ENCODE data around the gene DNAAF5.
"Not testable (repeated sequence)": the region's sequence is repeated elsewhere in the genome, so short reads cannot be mapped to it uniquely, and the experiment has no call there.

Gene DNAAF5

DNA sequence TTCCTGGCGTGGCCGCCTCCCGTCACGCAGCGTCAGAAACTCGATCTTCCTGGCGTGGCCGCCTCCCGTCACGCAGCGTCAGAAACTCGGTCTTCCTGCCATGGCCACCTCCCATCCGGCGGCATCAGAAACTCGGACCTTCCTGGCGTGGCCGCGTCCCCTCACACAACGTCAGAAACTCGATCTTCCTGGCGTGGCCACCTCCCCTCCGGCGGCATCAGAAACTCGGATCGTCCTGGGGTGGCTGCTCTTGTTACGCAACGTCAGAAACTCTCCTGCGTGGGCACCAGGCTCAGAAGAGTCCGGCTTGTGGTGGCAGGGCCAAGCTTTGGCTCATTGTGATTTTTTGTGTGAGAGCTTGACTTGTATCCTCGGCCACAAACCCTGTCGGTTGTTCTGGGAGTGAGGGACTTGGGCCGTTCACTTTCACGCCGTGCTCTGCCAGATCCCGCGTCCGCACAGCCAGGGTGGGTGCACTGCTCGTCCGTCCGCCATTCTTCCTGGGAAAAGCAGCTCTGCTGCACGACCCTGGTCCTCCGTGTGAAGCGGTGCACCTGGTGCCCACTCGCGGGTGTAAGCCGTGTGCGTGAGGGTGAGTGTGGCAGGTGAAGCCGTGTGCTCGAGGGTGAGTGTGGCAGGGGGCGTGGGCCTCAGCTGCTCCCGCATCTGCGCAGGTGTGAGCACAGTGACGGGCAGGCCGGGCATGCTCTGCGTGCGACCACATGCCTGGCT lies 56.4 kb downstream of the DNAAF5 start:
- DNase-seq (ENCODE audit: low read depth) = no peak

DNA sequence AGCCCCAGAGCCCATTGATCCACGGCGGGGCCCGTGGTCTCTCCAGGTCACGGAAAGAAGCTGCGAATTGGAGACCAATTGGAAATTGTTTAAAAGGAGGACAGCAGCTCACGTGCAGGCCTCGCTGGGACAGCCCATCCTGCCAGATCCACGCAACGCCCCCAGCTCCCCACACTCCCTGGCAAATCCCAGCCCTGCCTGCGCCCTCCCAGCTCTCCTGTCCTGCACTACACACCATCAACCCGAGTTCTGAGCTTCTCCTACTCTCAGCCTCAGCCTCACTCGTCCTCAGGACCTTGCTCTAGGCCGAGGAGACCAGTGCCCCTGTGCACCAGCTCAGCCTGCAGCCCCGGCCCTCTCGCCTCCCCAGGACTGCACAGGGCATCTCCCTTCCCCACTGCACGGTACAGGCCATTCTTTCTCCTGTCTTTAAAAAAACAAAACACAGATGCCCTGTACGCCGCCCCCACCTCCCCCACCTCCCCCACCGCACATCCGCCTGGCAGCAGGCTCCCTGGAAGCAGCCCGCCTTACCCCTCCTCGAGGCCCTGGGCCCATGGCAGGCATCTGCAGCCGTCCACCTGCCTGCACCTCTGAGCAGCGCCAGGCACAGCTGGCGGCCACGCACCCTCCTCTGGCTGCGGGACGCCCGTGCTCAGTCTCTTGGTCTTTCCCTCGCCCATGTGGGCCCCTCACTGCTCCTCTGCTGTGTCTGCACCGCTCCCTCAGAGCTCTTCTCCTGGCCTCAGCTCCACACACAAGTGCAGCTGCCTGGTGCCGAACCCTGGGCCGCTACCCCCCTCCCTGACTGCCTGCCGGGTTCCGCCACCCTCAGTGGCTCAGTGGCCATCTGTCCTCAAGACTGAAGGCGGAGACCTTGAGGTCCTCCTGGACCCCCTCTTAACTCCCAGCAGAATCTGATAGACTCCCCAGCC lies 57.3 kb downstream of the DNAAF5 start:
- DNase-seq (ENCODE audit: low read depth) = no peak

DNA sequence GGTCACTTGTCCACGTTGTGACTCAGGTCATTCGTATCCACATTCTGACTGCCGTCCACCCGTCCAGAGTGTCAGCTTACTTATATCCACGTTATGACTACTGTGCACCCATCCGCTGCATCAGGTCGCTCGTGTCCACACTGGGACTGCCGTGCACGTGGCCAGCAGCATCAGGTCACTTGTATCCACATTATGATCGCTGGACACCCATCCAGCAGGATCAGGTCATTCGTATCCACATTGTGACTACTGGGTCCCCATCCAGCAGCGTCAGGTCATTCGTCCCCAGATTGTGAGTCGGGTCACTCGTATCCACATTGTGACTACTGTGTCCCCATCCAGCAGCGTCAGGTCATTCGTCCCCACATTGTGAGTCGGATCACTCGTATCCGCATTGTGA lies 58.5 kb downstream of the DNAAF5 start:
- DNase-seq (ENCODE audit: low read depth) = no peak

DNA sequence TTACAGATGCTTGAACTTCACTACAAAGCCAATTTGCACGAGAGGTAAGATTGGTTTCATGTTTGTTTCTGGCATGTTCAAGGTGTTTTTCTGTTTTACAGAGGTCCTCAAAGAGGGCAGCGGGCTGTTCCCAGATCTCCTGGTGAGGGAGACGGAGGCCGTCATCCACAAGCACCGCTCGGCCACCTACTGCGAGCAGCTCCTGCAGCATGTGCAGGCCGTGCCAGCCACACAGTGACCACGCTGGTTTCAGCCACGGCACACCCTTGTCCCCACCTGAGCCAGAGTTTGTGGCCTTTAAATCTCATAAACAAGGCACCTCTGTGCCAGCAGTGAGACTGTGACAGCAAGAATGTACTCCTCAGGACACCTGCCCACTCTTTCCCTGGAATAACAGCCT lies 58.9 kb downstream of the DNAAF5 start:
- no peak for DNase-seq (ENCODE audit: low read depth)

DNA sequence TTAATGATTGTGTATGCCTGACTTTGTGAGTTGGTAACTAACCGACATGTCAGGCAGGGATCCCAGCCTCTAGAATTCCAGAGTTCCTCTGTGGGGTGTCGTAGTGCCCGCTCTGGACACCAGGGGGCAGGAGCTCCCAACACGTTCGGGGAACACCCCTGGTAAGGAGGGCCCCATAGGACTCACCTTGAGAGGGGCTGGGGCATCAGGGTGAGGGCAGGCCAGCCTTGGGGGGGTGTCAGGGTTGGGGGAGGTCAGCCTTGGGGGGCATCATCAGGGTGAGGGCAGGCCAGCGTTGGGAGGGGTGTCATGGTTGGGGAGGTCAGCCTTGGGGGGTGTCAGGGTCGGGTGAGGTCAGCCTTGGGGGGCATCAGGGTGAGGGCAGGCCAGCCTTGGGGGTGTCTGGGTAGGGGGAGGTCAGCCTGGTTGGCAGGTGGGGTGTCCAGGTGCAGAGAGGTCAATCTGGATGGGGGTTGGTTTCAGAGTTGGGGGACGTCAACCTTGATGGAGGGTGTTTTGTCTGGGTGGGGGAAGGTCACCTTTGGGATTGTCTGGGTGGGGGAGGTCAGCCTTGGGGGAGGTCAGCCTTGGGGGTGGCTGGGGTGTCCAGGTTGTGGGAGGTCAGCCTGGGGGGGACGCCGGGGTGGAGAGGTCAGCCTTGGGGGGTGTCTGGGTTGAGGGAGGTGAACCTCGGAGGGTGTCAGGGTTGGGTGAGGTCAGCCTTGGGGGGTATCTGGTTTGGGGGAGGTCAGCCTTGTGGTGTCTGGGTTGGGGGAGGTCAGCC lies 60.2 kb downstream of the DNAAF5 start:
- no peak for DNase-seq (ENCODE audit: low read depth)

DNA sequence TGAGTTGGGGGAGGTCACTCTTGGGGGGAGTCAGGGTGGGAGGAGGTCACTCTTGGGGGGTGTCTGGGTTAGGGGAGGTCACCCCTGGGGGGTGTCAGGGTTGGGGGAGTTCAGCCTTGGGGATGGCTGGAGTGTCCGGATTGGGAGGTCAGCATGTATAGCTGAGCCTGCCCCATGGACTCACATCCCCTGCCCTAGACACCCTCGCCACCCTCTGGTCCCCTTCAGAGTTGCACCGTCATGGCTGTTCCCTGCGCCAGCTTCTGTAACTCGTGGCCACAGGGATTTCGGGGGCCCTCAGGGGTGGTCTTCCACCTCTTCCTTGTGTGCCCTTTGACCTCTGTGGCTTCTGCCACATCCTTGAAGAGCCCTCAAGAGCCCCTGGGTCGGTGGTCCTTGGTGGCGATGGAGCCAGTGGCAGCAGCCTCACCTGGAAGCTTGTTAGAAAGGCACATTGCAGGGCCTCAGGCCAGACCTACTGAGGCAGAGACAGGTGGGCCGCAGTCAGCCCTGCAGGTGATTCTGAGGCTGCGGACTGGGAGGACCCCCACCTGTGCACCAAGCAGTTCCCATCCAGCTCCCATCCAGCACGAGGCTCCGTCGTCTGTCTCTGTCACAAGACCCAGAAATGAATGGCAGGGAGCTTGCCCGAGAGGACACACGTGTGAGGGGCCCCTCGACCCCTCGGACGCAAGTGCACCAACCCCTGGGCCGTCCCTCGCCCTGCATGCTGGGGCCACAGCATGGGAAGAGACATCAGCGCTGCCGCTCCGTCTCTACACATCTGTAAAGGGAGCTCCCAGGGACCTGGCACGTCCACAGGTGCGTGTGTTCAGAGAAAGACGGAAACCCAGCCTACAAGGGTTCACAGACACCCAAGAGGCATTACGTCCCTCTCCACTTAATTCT lies 61.1 kb downstream of the DNAAF5 start:
- no peak for DNase-seq (ENCODE audit: low read depth)

DNA sequence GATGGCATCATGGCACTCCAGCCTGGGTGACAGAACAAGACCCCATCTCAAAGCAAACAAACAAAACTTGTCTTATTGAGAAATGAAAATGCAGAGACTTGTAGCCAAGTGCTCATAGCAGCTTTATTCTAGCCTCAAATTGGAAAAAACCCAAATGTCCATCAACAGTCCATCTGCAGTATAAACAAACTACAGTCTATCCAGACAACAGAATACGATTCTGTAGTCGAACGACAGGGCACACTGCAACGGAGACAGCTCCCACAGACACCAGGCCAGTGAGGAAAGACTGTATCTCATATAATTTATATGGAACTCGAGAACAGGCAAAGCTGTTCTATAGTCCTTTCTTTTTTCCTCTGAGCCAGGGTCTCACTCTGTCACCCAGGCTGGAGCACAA lies 65.0 kb downstream of the DNAAF5 start:
- DNase-seq (ENCODE audit: low read depth) = no peak

DNA sequence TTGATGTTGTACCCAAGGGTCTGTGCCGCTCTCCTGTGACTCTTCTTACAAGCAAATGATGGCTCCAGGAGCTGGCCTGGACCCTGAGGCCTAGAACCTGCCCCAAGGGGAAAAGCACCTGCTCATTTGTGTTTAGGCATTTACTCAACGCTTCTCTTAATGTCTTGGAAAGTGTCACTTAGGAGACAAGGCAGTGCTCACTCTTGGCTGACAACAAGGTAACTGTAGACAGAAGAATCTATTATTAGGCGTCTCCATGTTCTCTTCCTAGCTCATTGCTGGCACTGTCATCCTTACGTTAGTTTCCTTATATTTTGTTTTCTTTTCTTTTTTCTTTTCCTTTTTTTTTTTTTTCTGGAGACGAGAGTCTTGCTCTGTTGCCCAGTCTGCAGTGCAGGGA lies 67.7 kb downstream of the DNAAF5 start:
- no peak for DNase-seq (ENCODE audit: low read depth)

DNA sequence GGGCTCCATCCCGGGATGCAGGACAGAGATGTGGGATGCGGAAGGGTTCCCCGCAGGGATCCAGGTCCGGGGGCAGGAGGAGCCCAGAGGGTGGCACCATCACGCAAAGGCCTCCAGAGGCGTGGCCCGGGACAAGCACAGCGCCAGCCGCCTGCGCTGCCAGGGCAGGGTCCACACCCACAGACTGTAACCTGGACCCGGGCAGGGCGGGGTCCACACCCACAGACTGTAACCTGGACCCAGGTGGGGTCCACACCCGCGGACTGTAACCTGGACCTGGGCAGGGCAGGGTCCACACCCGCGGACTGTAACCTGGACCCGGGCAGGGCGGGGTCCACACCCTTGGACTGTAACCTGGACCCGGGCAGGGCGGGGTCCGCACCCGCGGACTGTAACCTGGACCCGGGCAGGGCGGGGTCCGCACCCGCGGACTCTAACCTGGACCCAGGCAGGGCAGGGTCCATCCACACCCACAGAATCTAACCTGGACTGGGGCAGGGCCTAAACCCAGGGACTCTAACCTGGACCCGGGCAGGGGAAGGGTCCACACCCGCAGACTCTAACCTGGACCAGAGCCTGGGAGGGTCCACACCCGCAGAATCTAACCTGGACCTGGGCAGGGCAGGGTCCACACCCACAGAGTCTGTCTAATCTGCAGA lies 68.3 kb downstream of the DNAAF5 start:
- no peak for DNase-seq (ENCODE audit: low read depth)

DNA sequence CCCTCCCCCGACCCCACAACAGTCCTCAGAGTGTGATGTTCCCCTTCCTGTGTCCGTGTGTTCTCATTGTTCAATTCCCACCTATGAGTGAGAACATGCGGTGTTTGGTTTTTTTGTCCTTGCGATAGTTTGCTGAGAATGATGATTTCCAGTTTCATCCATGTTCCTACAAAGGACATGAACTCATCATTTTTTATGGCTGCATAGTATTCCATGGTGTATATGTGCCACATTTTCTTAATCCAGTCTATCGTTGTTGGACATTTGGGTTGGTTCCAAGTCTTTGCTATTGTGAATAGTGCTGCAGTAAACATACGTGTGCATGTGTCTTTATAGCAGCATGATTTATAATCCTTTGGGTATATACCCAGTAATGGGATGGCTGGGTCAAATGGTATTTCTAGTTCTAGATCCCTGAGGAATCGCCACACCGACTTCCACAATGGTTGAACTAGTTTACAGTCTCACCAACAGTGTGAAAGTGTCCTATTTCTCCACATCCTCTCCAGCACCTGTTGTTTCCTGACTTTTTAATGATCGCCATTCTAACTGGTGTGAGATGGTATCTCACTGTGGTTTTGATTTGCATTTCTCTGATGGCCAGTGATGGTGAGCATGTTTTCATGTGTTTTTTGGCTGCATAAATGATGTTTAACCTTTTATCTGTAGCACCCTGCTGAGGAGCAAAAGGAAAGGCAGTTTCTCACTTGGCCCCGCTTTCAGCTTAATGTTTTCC lies 70.1 kb downstream of the DNAAF5 start:
- not testable (repeated sequence) for DNase-seq (ENCODE audit: low read depth)

DNA sequence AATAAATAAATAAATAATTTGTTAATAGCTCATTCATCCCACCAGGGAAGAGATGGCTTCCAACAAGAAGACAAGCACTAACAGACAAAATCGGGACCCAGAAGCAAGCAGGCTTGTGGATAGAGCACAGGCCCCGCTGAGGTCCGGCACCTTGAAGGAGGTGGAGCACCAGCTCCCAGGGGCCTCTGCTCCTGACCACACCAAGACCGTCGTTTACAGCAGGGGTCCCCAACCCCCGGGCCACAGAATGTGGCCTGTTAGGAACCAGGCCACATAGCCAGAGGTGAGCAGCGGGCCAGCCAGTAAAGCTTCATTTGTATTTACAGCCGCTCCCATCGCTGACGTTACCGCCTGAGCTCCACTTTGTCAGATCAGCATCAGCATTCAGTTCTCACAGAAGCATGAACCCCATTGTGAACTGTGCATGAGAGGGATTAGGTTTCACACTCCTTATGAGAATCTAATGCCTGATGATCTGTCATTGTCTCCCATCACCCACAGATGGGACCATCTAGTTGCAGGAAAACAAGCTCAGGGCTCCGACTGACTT lies 72.5 kb downstream of the DNAAF5 start:
- no peak for DNase-seq (ENCODE audit: low read depth)

DNA sequence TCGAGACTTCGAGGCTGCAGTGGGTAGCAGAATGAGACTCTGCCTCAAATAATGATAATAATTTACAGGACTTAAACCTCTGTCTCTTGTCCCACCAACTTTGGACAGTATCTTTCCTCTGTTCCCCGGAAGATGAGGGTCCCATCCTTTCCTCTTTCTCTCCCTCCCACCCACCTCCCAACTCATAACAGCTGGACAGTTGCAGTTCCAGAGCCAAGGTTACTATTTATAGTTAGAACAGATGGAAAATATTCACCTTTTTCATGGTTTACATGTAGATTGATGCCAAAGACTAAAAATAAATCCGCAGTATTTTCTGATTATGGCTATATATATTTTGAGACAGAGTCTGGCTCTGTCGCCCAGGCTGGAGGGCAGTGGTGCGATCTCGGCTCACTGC lies 74.2 kb downstream of the DNAAF5 start:
- DNase-seq (ENCODE audit: low read depth) = no peak

DNA sequence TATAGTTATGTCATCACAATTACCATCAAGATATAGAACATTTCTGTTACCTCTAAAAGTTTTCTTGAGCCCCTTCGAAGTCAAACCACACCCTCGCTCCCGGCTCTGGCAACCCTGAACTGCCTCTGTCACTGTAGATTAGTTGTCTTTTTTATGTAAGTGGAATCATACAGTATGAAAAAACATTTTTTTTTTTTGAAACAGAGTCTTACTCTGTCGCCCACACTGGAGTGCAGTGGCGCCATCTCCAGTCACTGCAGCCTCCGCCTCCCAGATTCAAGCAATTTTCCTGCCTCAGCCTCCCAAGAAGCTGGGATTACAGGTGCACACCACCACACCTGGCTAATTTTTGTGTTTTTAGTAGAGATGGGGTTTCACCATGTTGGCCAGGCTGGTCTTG lies 74.9 kb downstream of the DNAAF5 start:
- DNase-seq (ENCODE audit: low read depth) = not testable (repeated sequence)

DNA sequence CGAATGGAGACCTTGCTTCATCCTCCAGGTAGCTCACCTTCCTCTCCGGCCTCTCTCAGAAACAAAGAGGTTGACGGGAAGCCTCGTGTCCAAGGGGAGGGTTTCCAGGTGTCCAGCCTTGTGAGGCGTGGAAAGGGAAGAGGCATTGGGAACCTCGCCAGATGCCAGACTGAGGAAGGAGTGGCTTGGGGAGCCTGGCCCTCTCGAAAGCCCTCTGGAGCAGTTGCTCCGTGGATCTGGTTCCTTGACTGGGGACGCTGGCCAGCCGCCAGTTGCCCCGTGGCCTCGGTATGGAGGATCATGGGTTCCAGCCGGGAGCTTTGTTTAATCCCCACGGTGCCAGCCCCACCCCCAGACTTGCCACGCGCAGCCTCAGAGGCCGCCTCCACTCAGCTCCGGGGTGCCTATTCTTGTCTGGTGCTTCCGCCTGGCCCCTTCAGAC lies 75.5 kb downstream of the DNAAF5 start:
- DNase-seq (ENCODE audit: low read depth) = no peak

DNA sequence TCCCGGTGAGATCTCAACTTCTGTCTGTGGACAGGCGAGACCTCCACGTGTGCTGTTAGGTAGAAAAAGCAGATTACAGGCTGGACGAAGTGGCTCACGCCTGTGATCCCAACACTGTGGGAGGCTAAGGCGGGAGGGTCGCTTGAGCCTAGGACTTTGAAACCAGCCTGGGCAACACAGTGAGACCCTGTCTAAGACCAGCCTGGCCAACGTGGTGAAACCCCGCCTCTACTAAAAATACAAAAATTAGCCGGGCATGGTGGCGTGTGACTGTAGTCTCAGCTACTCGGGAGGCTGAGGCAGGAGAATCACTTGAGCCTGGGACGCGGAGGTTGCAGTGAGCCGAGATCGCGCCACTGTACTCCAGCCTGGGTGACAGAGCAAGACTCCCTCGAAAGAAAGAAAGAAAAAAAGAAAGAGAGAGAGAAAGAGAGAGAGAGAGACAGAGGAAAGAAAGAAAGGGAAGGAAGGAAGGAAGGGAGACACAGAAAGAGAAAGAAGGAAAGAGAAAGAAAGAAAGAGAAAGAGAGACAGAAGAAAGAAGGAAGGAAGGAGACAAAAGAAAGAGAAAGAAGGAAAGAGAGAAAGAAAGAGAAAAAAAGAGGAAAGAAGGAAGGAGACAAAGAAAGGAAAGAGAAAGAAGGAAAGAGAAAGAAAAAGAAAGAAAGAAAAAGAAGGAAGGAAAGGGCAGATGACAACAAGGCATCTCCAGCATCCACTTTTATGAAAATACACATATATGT lies 76.2 kb downstream of the DNAAF5 start:
- no peak for DNase-seq (ENCODE audit: low read depth)

DNA sequence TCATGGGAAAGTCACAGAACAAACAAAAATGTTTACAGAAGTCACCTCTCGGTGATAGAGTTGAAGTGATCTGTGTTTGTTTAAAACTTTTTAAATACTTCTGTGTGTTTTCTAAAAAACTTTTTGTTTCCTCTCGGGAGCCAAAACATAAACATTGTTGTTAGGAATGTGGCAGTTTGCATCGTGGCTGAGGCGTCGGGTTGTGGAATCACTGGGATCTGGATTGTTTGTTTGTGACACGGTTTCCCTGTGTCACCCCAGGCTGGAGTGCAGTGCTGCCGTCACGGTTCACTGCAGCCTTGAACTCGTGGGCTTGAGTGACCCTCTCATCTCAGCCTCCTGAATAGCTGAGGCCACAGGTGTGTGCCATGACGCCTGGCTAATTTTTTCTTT lies 76.7 kb downstream of the DNAAF5 start:
- no peak for DNase-seq (ENCODE audit: low read depth)

DNA sequence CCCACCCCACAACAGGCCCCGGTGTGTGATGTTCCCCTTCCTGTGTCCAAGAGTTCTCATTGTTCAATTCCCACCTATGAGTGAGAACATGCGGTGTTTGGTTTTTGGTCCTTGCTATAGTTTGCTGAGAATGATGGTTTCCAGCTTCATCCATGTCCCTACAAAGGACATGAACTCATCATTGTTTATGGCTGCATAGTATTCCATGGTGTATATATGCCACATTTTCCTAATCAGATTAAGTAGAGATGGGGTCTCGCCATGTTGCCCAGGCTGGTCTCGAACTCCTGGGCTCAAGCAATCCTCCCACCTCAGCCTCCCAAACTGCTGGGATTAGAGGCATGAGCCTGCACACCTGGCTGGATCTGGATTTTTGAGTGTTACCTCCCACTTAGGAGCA lies 77.3 kb downstream of the DNAAF5 start:
- not testable (repeated sequence) for DNase-seq (ENCODE audit: low read depth)

DNA sequence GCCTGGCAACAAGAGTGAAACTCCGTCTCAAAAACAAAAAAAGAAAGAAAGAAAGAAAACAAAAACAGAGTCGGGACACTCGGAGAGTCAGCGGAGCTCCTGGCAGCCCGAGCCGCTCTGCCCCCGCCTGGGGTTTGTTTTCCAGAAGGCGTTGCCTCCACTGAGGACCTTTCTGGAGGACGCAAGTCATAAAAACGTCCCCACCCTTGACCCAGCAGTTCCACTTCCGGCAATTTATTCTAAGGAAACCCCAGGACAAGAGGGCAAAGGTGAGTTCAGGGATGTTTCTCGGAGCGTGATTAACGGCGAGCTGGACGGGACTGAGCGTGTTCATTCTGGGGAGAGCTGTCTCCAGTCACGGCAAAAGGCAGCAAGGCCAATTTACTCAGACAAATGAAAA lies 78.8 kb downstream of the DNAAF5 start:
- DNase-seq (ENCODE audit: low read depth) = no peak
